Measurements from ENCODE around the gene TXLNA. TPM values are rescaled to one million over a fixed set of nuclear protein-coding genes. Genes with fewer than 3 reads are reported as not detected.

Gene TXLNA
- total RNA-seq, 4 donors from 2014 or later = 41.9 to 80.8 (median 49.0) TPM

- no peak for DNase-seq (ENCODE audit: low spot score)
- ATAC-seq (ENCODE audit: low FRiP score) = peak; percentile 74
- no peak for TF ChIP-seq CTCF (IDR thresholded peaks at IDR 0.05)
These were observed 36.4 kb downstream of the TXLNA start for GRCh38 chr1:32215629-32216480.

- no peak for ATAC-seq (ENCODE audit: low FRiP score)
- TF ChIP-seq CTCF (IDR thresholded peaks at IDR 0.05) = no peak
- no peak for DNase-seq (ENCODE audit: low spot score)
These were observed 37.1 kb downstream of the TXLNA start for GRCh38 chr1:32216566-32216965.

- DNase-seq (ENCODE audit: low spot score) (no peak), ATAC-seq (ENCODE audit: low FRiP score) (no peak)
- TF ChIP-seq CTCF (IDR thresholded peaks at IDR 0.05) = no peak
These were observed 39.5 kb downstream of the TXLNA start for GRCh38 chr1:32219022-32219421.

- no peak for DNase-seq (ENCODE audit: low spot score)
- TF ChIP-seq CTCF (IDR thresholded peaks at IDR 0.05) = no peak
- no peak for ATAC-seq (ENCODE audit: low FRiP score)
These were observed 41.5 kb downstream of the TXLNA start for GRCh38 chr1:32220746-32221580.

- no peak for TF ChIP-seq CTCF (IDR thresholded peaks at IDR 0.05)
- DNase-seq (ENCODE audit: low spot score) = no peak
- ATAC-seq (ENCODE audit: low FRiP score) = peak; percentile 8
These were observed 42.1 kb downstream of the TXLNA start for GRCh38 chr1:32221581-32221979.

GRCh38 chr1:32221980-32222755 lies 42.7 kb downstream of the TXLNA start, which contains the start of the genes EIF3I and TMEM234:
EIF3I (plus strand) TSS chr1:32222407; CDS start chr1:32222442, 35 bp downstream.
TMEM234 (minus strand) TSS chr1:32222353; CDS start chr1:32222322, 31 bp downstream.
- ATAC-seq (ENCODE audit: low FRiP score) (peak; percentile 93), DNase-seq (ENCODE audit: low spot score) (peak; percentile 94)
- TF ChIP-seq CTCF (IDR thresholded peaks at IDR 0.05) = no peak

Data from omental fat pad (tissue), 4 donors.